ENCODE results near the gene XYLT1. TPM values are rescaled to one million over a fixed set of nuclear protein-coding genes. Genes with fewer than 3 reads are reported as not detected.

XYLT1 gene
- total and polyA plus RNA-seq, 2 of the 8 experiments (the other 6 are each of a cell fraction or from before 2014, with no cell fraction given): 6.6 to 25.4 TPM

DNA sequence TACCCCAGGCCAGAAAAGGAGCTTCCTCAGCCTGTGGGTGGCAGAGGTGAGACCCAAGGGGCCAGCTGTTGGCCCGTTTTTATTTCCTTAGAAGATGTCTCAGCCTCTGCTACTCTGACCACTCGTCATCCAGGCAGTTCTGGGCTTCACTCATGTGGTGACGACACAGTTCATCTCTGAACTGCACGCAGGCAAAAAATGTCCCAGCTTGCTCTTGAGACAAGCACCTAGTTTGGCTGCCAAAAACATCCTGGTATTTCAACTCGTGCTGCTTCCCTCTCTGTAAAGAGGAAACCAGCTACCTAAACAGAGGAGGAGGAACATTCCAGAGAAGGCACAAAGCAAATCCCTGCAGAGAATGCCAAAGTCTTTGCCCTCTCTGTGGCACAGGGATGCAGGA, 125.7 kb downstream of the XYLT1 start:
- no peak overlapping the region for H2AFZ ChIP-seq (ENCODE audit: low read length)
- no peak overlapping the region for H4K5ac ChIP-seq (ENCODE audit: insufficient read length, low read depth, low read length)
- no peaks in the 10 kb centered on the region for H3K36me3 ChIP-seq (ENCODE audit: control insufficient read depth in 2 of 4, insufficient read depth in 4 of 4, low read length in 3 of 4)
- no peaks in the 10 kb centered on the region for H4K20me1 ChIP-seq (replicated peaks in 1 of 2; ENCODE audit: control insufficient read depth in 1 of 2, insufficient read depth in 2 of 2, low read length in 2 of 2)
- no peaks in the 10 kb centered on the region; the same call in 1 of the 2 replicates for H3K23me2 ChIP-seq (ENCODE audit: low read depth, low read length)
- no peak overlapping the region for H3K27ac ChIP-seq (ENCODE audit: low read depth, low read length)
- H2AK5ac ChIP-seq (ENCODE audit: low read depth, low read length): no peak overlapping the region
- no peak overlapping the region for H3K14ac ChIP-seq (ENCODE audit: insufficient read length)
- FAIRE-seq (no peak), DNase-seq (ENCODE audit: low read depth in 1 of 2, low spot score in 2 of 2) (no peak)
- no peaks in the 10 kb centered on the region for H3K27me3 ChIP-seq (replicated peaks in 1 of 4; ENCODE audit: control insufficient read depth in 3 of 4, extremely low read depth in 1 of 4, insufficient read depth in 3 of 4, low read length in 3 of 4)
- no peak overlapping the region for H2BK15ac ChIP-seq (ENCODE audit: low read length)
- no peak overlapping the region for H3K4me3 ChIP-seq (ENCODE audit: extremely low read depth in 1 of 4, insufficient read depth in 2 of 4, low read depth in 3 of 4, low read length in 4 of 4)
- no peak overlapping the region for H4K91ac ChIP-seq (replicated peaks; ENCODE audit: insufficient read length, low read length)
- ChIA-PET CTCF (ENCODE audit: partially characterized antibody) (interaction anchor here (0.8 to 1.6 kb wide), 4 partner anchors 29 to 124 kb away, joined by 3 to 5 read pairs (median 4); no protein-coding TSS in a partner anchor), POLR2A (ENCODE audit: partially characterized antibody) (no interaction called here)
- H3K79me1 ChIP-seq (ENCODE audit: low read depth, low read length): peaks cover 5% of the 10 kb centered on the region
- H3K4me1 ChIP-seq (replicated peaks in 1 of 4; ENCODE audit: control insufficient read depth in 3 of 4, insufficient read depth in 4 of 4, low read length in 3 of 4): no peaks in the 10 kb centered on the region; a peak in 1 of 7 replicates
- 0 out of 4 replicates have a peak, but pooled peaks cover 0 to 2% of the 10 kb centered on the region in 2 experiments for H3K79me2 ChIP-seq (ENCODE audit: control insufficient read depth in 1 of 2, insufficient read depth in 2 of 2, low read length in 2 of 2)
- no peak overlapping the region for H2BK5ac ChIP-seq (ENCODE audit: low read depth, low read length)
- H3K56ac ChIP-seq (replicated peaks; ENCODE audit: insufficient read length, low read depth, low read length): no peak overlapping the region
- no peak overlapping the region for H2BK12ac ChIP-seq (ENCODE audit: low read depth, low read length)
- H3K4ac ChIP-seq (replicated peaks; ENCODE audit: insufficient read length, low read depth, low read length): no peak overlapping the region
- H4K8ac ChIP-seq (ENCODE audit: extremely low read depth, insufficient read depth, low read length): no peak overlapping the region
- 89% methylated on average over 5 of the region's 5 CpGs; no CpG with 5 or more reads in 1 of the 2 experiments for WGBS, 2 experiments (ENCODE audit: extremely low coverage in 1 of 2, insufficient coverage in 1 of 2, insufficient read length in 1 of 2, insufficient replicate concordance in 2 of 2, low coverage in 1 of 2, low lambda C conversion rate in 2 of 2, missing lambda C conversion rate in 1 of 2)
- H3K18ac ChIP-seq (ENCODE audit: extremely low read depth, low read length): no peak overlapping the region
- H2BK20ac ChIP-seq (ENCODE audit: low read length): no peak overlapping the region
- no peak overlapping the region for H3K9ac ChIP-seq (replicated peaks in 1 of 4; ENCODE audit: extremely low read depth in 1 of 4, low read depth in 3 of 4, low read length in 3 of 4)
- H2BK120ac ChIP-seq (replicated peaks; ENCODE audit: low read depth, low read length): no peak overlapping the region
- TF ChIP-seq CHD1 (IDR thresholded peaks at IDR 0.05; ENCODE audit: low read depth, low read length) (no peak), TAF7 (optimal IDR thresholded peaks at IDR 0.05; ENCODE audit: borderline replicate concordance, low read depth, low read length) (no peak), NANOG (IDR thresholded peaks at IDR 0.05; ENCODE audit: insufficient read depth, low read depth, low read length, poor library complexity, severe bottlenecking) (no peak), TCF12 (IDR thresholded peaks at IDR 0.05; ENCODE audit: low read depth, low read length) (no peak), TBP (IDR thresholded peaks at IDR 0.05; ENCODE audit: low read depth, low read length) (no peak), YY1 (IDR thresholded peaks at IDR 0.05; ENCODE audit: low read depth, low read length) (no peak), CEBPB (IDR thresholded peaks at IDR 0.05; ENCODE audit: low read depth, low read length) (no peak), FOSL1 (IDR thresholded peaks at IDR 0.05; ENCODE audit: insufficient read depth, low read depth, low read length) (no peak), EGR1 (IDR thresholded peaks at IDR 0.05; ENCODE audit: borderline replicate concordance, low read depth, low read length) (no peak), KDM5A (IDR thresholded peaks at IDR 0.05; ENCODE audit: low read length) (no peak), RAD21 (IDR thresholded peaks at IDR 0.05 in 1 of 2, conservative IDR thresholded peaks at IDR 0.05 in 1 of 2; ENCODE audit: low read depth in 2 of 2, low read length in 2 of 2) (no peak)
- TF ChIP-seq, protein P1, sequence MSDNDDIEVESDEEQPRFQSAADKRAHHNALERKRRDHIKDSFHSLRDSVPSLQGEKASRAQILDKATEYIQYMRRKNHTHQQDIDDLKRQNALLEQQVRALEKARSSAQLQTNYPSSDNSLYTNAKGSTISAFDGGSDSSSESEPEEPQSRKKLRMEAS (IDR thresholded peaks at IDR 0.05): no peak
- no peak overlapping the region for H3K4me2 ChIP-seq (ENCODE audit: insufficient read depth in 1 of 2, low read depth in 2 of 2, low read length in 2 of 2)
- H3K23ac ChIP-seq (ENCODE audit: insufficient read length): no peak overlapping the region
- no peaks in the 10 kb centered on the region for H3K9me3 ChIP-seq (ENCODE audit: insufficient read depth in 2 of 2, low read depth in 1 of 2, low read length in 1 of 2)

Measured in H1 (cell line).